HG03175 (cell line): ENCODE measurements around the gene PRKAR1B.

Experiments
- ATAC-seq: cut with Tn5 transposase; IDR thresholded peaks from one replicate; pipeline ENCODE4 v1.9.1; 2021; ENCODE audit warnings: mild to moderate bottlenecking, moderate library complexity; ENCODE audit not compliant: unreplicated experiment

PRKAR1B gene

GRCh38 chr7:698515-699475, 28.3 kb downstream of the PRKAR1B start:
- no peak for ATAC-seq

- no peak for ATAC-seq
Measured at GRCh38 chr7:696812-697551, 30.1 kb downstream of the PRKAR1B start.

GRCh38 chr7:696426-696811, 30.7 kb downstream of the PRKAR1B start:
- ATAC-seq: no peak

GRCh38 chr7:693280-693679, 33.8 kb downstream of the PRKAR1B start:
- no peak for ATAC-seq

GRCh38 chr7:691361-692045, 35.6 kb downstream of the PRKAR1B start:
- no peak for ATAC-seq

- no peak for ATAC-seq
Measured at GRCh38 chr7:690478-691360, 36.4 kb downstream of the PRKAR1B start.

GRCh38 chr7:685540-685939, 41.5 kb downstream of the PRKAR1B start:
- no peak for ATAC-seq

- ATAC-seq: no peak
Measured at GRCh38 chr7:684416-684815, 42.7 kb downstream of the PRKAR1B start.

- ATAC-seq: no peak
Measured at GRCh38 chr7:683526-684205, 43.4 kb downstream of the PRKAR1B start.

GRCh38 chr7:682810-683209, 44.3 kb downstream of the PRKAR1B start:
- no peak for ATAC-seq

- no peak for ATAC-seq
Measured at GRCh38 chr7:681551-682307, 45.4 kb downstream of the PRKAR1B start.

GRCh38 chr7:680411-681127, 46.5 kb downstream of the PRKAR1B start:
- ATAC-seq: no peak

GRCh38 chr7:676972-677385, 50.1 kb downstream of the PRKAR1B start:
- ATAC-seq: no peak

GRCh38 chr7:676246-676971, 50.7 kb downstream of the PRKAR1B start:
- no peak for ATAC-seq

- ATAC-seq: no peak
Measured at GRCh38 chr7:674454-675410, 52.3 kb downstream of the PRKAR1B start.

GRCh38 chr7:673681-674453, 53.2 kb downstream of the PRKAR1B start:
- ATAC-seq: no peak
